ENCODE results near the gene COPG2. TPM values are rescaled to one million over a fixed set of nuclear protein-coding genes. Genes with fewer than 3 reads are reported as not detected.

The COPG2 gene
- polyA plus RNA-seq, 4 donors, result 55.5 to 69.7 (median 63.9) TPM

GRCh38 chr7:130479716-130480400 is 188.7 kb downstream of the COPG2 start:
- no peak for DNase-seq (ENCODE audit: low read depth in 4 of 4, low spot score in 3 of 4)

GRCh38 chr7:130478991-130479390 is 189.6 kb downstream of the COPG2 start:
- DNase-seq (ENCODE audit: low read depth in 4 of 4, low spot score in 3 of 4), result no peak

- no peak for DNase-seq (ENCODE audit: low read depth in 4 of 4, low spot score in 3 of 4)
These were observed 192.0 kb downstream of the COPG2 start for GRCh38 chr7:130476297-130477150.

GRCh38 chr7:130475776-130476175 is 192.8 kb downstream of the COPG2 start:
- no peak for DNase-seq (ENCODE audit: low read depth in 4 of 4, low spot score in 3 of 4)

- DNase-seq (ENCODE audit: low read depth in 4 of 4, low spot score in 3 of 4), result no peak
These were observed 194.7 kb downstream of the COPG2 start for GRCh38 chr7:130473876-130474275.

GRCh38 chr7:130473289-130473688 is 195.3 kb downstream of the COPG2 start:
- DNase-seq (ENCODE audit: low read depth in 4 of 4, low spot score in 3 of 4), result no peak

GRCh38 chr7:130471974-130472373 is 196.6 kb downstream of the COPG2 start:
- DNase-seq (ENCODE audit: low read depth in 4 of 4, low spot score in 3 of 4), result no peak

GRCh38 chr7:130468612-130469011 is 199.9 kb downstream of the COPG2 start:
- DNase-seq (ENCODE audit: low read depth in 4 of 4, low spot score in 3 of 4), result no peak

- no peak for DNase-seq (ENCODE audit: low read depth in 4 of 4, low spot score in 3 of 4)
These were observed 204.8 kb downstream of the COPG2 start for GRCh38 chr7:130463553-130464434.

GRCh38 chr7:130461272-130461671 is 207.3 kb downstream of the COPG2 start:
- no peak for DNase-seq (ENCODE audit: low read depth in 4 of 4, low spot score in 3 of 4)

- DNase-seq (ENCODE audit: low read depth in 4 of 4, low spot score in 3 of 4), result no peak
These were observed 210.3 kb downstream of the COPG2 start for GRCh38 chr7:130458257-130458656.

Other genes with a start within 250 kb of the COPG2 start
- gene CEP41, start 227.7 kb downstream of the COPG2 start, polyA plus RNA-seq (ENCODE audit: insufficient read length in 4 of 4), result 10 to 100 TPM; 26.0 to 31.2 (median 28.4) TPM
- gene MEST, start 176.7 kb downstream of the COPG2 start, polyA plus RNA-seq (ENCODE audit: insufficient read length in 4 of 4), result 100 to 1,000 TPM; 725 to 850 (median 775) TPM
- gene TSGA13, start 17.8 kb upstream of the COPG2 start, polyA plus RNA-seq (ENCODE audit: insufficient read length in 4 of 4), result under 1 TPM in 2 of 4 donors, not detected in 2; 0.06 to 0.21 TPM
- gene KLF14, start 65.5 kb upstream of the COPG2 start, polyA plus RNA-seq (ENCODE audit: insufficient read length in 4 of 4), result under 1 TPM; 0.56 to 0.77 (median 0.68) TPM

Measured in right renal pelvis (tissue), 4 donors.